HCT116 (cell line): ENCODE results near the gene RLN3.

ENCODE experiments used
- ATF3 ChIP-seq: IDR thresholded peaks from 2 replicates; pipeline ENCODE4 v1.6.1; 2012
- CTCF ChIP-seq, 3 experiments: fragments of 200-600 bp in 1 of 3; sonication (generic) in 1 of 3; IDR thresholded peaks in 2 of 3; conservative IDR thresholded peaks in 1 of 3; 2 replicates each; pipeline ENCODE4 v1.5.1; 2012 to 2017; ENCODE audit warnings: low read depth in 2 of 3, low read length in 2 of 3, antibody characterized with exemption in 1 of 3, borderline replicate concordance in 1 of 3, control low read depth in 1 of 3, mild to moderate bottlenecking in 1 of 3, mixed read lengths in 1 of 3, mixed run types in 1 of 3, moderate library complexity in 1 of 3; ENCODE audit not compliant: insufficient read depth in 1 of 3
- EGR1 ChIP-seq: IDR thresholded peaks from 2 replicates; pipeline ENCODE4 v1.6.1; 2012; ENCODE audit warnings: low read depth
- ELF1 ChIP-seq: IDR thresholded peaks from 2 replicates; pipeline ENCODE4 v1.6.1; 2012; ENCODE audit warnings: low read depth, borderline replicate concordance
- EZH2 ChIP-seq: fragments of 200-600 bp; sonication (generic); IDR thresholded peaks from 2 replicates; pipeline ENCODE4 v1.6.1; 2017; ENCODE audit warnings: antibody characterized with exemption, mixed run types
- EZH2phosphoT487 ChIP-seq: fragments of 200-600 bp; IDR thresholded peaks from 2 replicates; pipeline ENCODE4 v1.6.1; 2018; ENCODE audit warnings: antibody characterized with exemption, borderline replicate concordance
- POLR2A ChIP-seq: IDR thresholded peaks from 2 replicates; pipeline ENCODE4 v1.7.0; 2011; ENCODE audit warnings: borderline replicate concordance; ENCODE audit not compliant: insufficient read depth, insufficient read length; ENCODE audit errors: extremely low read depth
- POLR2AphosphoS5 ChIP-seq: IDR thresholded peaks from 2 replicates; pipeline ENCODE4 v1.6.1; 2011; ENCODE audit warnings: mild to moderate bottlenecking, low read depth, low read length, moderate library complexity
- REST ChIP-seq: IDR thresholded peaks from 2 replicates; pipeline ENCODE4 v1.6.1; 2012; ENCODE audit warnings: low read depth
- SP1 ChIP-seq: IDR thresholded peaks from 2 replicates; pipeline ENCODE4 v1.6.1; 2012; ENCODE audit warnings: low read depth
- SRF ChIP-seq: IDR thresholded peaks from 2 replicates; pipeline ENCODE4 v1.6.1; 2012; ENCODE audit warnings: low read depth
- ZNF274 ChIP-seq: fragments of 200-500 bp; sonication (Bioruptor generic); IDR thresholded peaks from 2 replicates; pipeline ENCODE4 v1.6.1; 2014; ENCODE audit warnings: mild to moderate bottlenecking, low read depth, low read length, inconsistent platforms
- TF ChIP-seq, protein P1 (sequence below): IDR thresholded peaks from 2 replicates; pipeline ENCODE4 v1.6.1; 2012
- TF ChIP-seq, protein P2 (sequence below): IDR thresholded peaks from 2 replicates; pipeline ENCODE4 v1.6.1; 2011; ENCODE audit warnings: mild to moderate bottlenecking, low read length, moderate library complexity; ENCODE audit not compliant: insufficient replicate concordance; ENCODE audit errors: extremely low read depth

- no peak for TF ChIP-seq ZNF274
- no peak for TF ChIP-seq CTCF (IDR thresholded peaks at IDR 0.05 in 2 of 3, conservative IDR thresholded peaks at IDR 0.05 in 1 of 3; ENCODE audit: borderline replicate concordance in 1 of 3, insufficient read depth in 1 of 3, low read depth in 2 of 3, low read length in 2 of 3)
- TF ChIP-seq POLR2A = no peak
- TF ChIP-seq, protein P1, sequence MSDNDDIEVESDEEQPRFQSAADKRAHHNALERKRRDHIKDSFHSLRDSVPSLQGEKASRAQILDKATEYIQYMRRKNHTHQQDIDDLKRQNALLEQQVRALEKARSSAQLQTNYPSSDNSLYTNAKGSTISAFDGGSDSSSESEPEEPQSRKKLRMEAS = no peak
- no peak for TF ChIP-seq POLR2AphosphoS5
- TF ChIP-seq, protein P2, sequence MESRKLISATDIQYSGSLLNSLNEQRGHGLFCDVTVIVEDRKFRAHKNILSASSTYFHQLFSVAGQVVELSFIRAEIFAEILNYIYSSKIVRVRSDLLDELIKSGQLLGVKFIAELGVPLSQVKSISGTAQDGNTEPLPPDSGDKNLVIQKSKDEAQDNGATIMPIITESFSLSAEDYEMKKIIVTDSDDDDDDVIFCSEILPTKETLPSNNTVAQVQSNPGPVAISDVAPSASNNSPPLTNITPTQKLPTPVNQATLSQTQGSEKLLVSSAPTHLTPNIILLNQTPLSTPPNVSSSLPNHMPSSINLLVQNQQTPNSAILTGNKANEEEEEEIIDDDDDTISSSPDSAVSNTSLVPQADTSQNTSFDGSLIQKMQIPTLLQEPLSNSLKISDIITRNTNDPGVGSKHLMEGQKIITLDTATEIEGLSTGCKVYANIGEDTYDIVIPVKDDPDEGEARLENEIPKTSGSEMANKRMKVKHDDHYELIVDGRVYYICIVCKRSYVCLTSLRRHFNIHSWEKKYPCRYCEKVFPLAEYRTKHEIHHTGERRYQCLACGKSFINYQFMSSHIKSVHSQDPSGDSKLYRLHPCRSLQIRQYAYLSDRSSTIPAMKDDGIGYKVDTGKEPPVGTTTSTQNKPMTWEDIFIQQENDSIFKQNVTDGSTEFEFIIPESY = no peak
- TF ChIP-seq EGR1 = no peak
- no peak for TF ChIP-seq EZH2
- TF ChIP-seq ATF3 = no peak
- TF ChIP-seq ELF1 = no peak
- TF ChIP-seq REST = no peak
- TF ChIP-seq EZH2phosphoT487 = no peak
- no peak for TF ChIP-seq SP1
- no peak for TF ChIP-seq SRF
These were observed 46.5 kb upstream of the RLN3 start for GRCh38 chr19:13981467-13981866.
